CD4-positive, alpha-beta T cell treated with Interleukin-6 for 4 hours (primary cell): ENCODE measurements around the gene OLFM2.
"Not testable (repeated sequence)": the region's sequence is repeated elsewhere in the genome, so short reads cannot be mapped to it uniquely, and the experiment has no call there.

Experiments
- DNase-seq: peaks from one replicate; pipeline ENCODE4 v3.0.0-alpha.2; 2020; ENCODE audit warnings: mixed read lengths

Gene OLFM2

GRCh38 chr19:9823816-9824215 lies 112.5 kb downstream of the OLFM2 start:
- DNase-seq, result no peak

- not testable (repeated sequence) for DNase-seq
These were observed 116.3 kb downstream of the OLFM2 start for GRCh38 chr19:9820034-9820433.

- no peak for DNase-seq
These were observed 116.8 kb downstream of the OLFM2 start for GRCh38 chr19:9819596-9819909.

- peak; percentile 100 for DNase-seq
These were observed 117.3 kb downstream of the OLFM2 start, which contains the start of gene FBXL12 for GRCh38 chr19:9818734-9819595. TSS of gene FBXL12 (minus strand) at chr19:9819079. CDS start at chr19:9818813, 266 bp downstream.

- DNase-seq, result no peak
These were observed 118.1 kb downstream of the OLFM2 start for GRCh38 chr19:9818175-9818733.

GRCh38 chr19:9811139-9811538 lies 125.2 kb downstream of the OLFM2 start:
- DNase-seq, result no peak

- peak; percentile 61 for DNase-seq
These were observed 127.2 kb downstream of the OLFM2 start for GRCh38 chr19:9808855-9809824.

GRCh38 chr19:9806803-9807202 lies 129.5 kb downstream of the OLFM2 start:
- no peak for DNase-seq
